ENCODE data around the gene CRYGB. TPM values are rescaled to one million over a fixed set of nuclear protein-coding genes. Genes with fewer than 3 reads are reported as not detected.

Gene CRYGB
- total and polyA plus RNA-seq, 2 of the 13 experiments (the other 11 are each of a cell fraction or from before 2014, with no cell fraction given): not detected

DNA sequence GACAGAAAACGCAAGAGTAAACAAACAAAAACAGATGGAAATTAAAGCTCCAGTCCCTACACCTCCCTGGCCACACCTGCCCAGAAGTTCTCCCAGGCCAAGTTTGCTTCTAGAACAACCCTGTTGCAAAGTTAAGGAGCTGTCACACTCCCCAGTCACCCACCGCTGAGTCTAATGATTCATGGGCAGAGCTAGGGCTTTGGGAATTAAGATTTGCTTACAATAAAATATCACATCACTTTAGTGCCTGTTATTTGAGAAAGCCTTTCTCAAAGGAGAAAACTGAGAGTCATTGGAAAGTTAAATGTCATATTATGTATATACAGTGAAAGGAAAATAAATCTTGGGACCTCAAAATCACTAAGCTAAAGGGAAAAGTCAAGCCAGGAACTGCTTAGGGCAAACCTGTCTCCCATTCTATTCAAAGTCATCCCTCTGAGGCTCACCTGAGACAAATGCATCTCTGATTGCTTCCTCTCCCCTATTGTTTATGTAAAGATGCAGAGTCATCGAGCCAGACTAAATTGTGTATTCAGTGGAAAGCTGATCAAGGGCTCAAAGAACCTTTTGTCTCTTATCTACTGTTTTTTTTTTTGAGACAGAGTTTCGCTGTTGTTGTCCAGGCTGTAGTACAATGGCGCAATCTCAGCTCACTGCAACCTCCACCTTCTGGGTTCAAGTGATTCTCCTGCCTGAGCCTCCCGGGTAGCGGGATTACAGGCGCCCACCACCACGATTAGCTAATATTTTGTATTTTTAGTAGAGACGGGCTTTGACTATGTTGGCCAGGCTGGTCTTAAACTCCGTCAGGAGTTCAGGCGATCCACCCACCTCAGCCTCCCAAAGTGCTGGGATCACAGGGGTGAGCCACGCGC lies 2.8 kb downstream of the CRYGB start (continued):
- TF ChIP-seq SMAD9 (CRISPR knock-in tag; IDR thresholded peaks at IDR 0.05): no peak
- TF ChIP-seq, protein P1, sequence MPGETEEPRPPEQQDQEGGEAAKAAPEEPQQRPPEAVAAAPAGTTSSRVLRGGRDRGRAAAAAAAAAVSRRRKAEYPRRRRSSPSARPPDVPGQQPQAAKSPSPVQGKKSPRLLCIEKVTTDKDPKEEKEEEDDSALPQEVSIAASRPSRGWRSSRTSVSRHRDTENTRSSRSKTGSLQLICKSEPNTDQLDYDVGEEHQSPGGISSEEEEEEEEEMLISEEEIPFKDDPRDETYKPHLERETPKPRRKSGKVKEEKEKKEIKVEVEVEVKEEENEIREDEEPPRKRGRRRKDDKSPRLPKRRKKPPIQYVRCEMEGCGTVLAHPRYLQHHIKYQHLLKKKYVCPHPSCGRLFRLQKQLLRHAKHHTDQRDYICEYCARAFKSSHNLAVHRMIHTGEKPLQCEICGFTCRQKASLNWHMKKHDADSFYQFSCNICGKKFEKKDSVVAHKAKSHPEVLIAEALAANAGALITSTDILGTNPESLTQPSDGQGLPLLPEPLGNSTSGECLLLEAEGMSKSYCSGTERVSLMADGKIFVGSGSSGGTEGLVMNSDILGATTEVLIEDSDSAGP (CRISPR knock-in tag; IDR thresholded peaks at IDR 0.05; ENCODE audit: borderline replicate concordance): no peak
- TF ChIP-seq, protein P2, sequence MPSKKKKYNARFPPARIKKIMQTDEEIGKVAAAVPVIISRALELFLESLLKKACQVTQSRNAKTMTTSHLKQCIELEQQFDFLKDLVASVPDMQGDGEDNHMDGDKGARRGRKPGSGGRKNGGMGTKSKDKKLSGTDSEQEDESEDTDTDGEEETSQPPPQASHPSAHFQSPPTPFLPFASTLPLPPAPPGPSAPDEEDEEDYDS (CRISPR knock-in tag; IDR thresholded peaks at IDR 0.05): peak; percentile 26; the same call in 1 of the 2 replicates
- TF ChIP-seq, protein P3, sequence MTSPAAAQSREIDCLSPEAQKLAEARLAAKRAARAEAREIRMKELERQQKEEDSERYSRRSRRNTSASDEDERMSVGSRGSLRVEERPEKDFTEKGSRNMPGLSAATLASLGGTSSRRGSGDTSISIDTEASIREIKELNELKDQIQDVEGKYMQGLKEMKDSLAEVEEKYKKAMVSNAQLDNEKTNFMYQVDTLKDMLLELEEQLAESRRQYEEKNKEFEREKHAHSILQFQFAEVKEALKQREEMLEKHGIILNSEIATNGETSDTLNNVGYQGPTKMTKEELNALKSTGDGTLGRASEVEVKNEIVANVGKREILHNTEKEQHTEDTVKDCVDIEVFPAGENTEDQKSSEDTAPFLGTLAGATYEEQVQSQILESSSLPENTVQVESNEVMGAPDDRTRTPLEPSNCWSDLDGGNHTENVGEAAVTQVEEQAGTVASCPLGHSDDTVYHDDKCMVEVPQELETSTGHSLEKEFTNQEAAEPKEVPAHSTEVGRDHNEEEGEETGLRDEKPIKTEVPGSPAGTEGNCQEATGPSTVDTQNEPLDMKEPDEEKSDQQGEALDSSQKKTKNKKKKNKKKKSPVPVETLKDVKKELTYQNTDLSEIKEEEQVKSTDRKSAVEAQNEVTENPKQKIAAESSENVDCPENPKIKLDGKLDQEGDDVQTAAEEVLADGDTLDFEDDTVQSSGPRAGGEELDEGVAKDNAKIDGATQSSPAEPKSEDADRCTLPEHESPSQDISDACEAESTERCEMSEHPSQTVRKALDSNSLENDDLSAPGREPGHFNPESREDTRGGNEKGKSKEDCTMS (CRISPR knock-in tag; conservative IDR thresholded peaks at IDR 0.05): no peak
- TF ChIP-seq ZNF224 (CRISPR knock-in tag; IDR thresholded peaks at IDR 0.05): no peak
- TF ChIP-seq ZSCAN20 (CRISPR knock-in tag; IDR thresholded peaks at IDR 0.05; ENCODE audit: borderline replicate concordance): no peak
- no peak for TF ChIP-seq TAF1 (CRISPR knock-in tag; IDR thresholded peaks at IDR 0.05)
- no peak for TF ChIP-seq HES4 (CRISPR knock-in tag; IDR thresholded peaks at IDR 0.05; ENCODE audit: borderline replicate concordance)
- no peak for TF ChIP-seq ZNF816 (CRISPR knock-in tag; IDR thresholded peaks at IDR 0.05; ENCODE audit: borderline replicate concordance)
- peak; percentile 97 for TF ChIP-seq SOX13 (IDR thresholded peaks at IDR 0.05)
- peak in 1 of 2 experiments; percentile 99; a peak in 2 of 4 replicates for TF ChIP-seq SOX13 (CRISPR knock-in tag; conservative IDR thresholded peaks at IDR 0.05 in 1 of 2, IDR thresholded peaks at IDR 0.05 in 1 of 2)
- TF ChIP-seq, protein P4, sequence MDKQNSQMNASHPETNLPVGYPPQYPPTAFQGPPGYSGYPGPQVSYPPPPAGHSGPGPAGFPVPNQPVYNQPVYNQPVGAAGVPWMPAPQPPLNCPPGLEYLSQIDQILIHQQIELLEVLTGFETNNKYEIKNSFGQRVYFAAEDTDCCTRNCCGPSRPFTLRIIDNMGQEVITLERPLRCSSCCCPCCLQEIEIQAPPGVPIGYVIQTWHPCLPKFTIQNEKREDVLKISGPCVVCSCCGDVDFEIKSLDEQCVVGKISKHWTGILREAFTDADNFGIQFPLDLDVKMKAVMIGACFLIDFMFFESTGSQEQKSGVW (CRISPR knock-in tag; IDR thresholded peaks at IDR 0.05; ENCODE audit: borderline replicate concordance): no peak
- TF ChIP-seq, protein P5, sequence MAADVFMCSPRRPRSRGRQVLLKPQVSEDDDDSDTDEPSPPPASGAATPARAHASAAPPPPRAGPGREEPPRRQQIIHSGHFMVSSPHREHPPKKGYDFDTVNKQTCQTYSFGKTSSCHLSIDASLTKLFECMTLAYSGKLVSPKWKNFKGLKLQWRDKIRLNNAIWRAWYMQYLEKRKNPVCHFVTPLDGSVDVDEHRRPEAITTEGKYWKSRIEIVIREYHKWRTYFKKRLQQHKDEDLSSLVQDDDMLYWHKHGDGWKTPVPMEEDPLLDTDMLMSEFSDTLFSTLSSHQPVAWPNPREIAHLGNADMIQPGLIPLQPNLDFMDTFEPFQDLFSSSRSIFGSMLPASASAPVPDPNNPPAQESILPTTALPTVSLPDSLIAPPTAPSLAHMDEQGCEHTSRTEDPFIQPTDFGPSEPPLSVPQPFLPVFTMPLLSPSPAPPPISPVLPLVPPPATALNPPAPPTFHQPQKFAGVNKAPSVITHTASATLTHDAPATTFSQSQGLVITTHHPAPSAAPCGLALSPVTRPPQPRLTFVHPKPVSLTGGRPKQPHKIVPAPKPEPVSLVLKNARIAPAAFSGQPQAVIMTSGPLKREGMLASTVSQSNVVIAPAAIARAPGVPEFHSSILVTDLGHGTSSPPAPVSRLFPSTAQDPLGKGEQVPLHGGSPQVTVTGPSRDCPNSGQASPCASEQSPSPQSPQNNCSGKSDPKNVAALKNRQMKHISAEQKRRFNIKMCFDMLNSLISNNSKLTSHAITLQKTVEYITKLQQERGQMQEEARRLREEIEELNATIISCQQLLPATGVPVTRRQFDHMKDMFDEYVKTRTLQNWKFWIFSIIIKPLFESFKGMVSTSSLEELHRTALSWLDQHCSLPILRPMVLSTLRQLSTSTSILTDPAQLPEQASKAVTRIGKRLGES (CRISPR knock-in tag; IDR thresholded peaks at IDR 0.05; ENCODE audit: borderline replicate concordance): no peak
- TF ChIP-seq ZNF205 (CRISPR knock-in tag; IDR thresholded peaks at IDR 0.05): peak; percentile 67
- peak; percentile 62; the same call in 1 of the 2 replicates for TF ChIP-seq HDAC2 (CRISPR knock-in tag; IDR thresholded peaks at IDR 0.05)
- 0 out of 2 replicates have a peak, but pooled peaks have one; percentile 8 for TF ChIP-seq ZNF629 (CRISPR knock-in tag; conservative IDR thresholded peaks at IDR 0.05)
- no peak for TF ChIP-seq ZFYVE20 (CRISPR knock-in tag; IDR thresholded peaks at IDR 0.05; ENCODE audit: borderline replicate concordance, low read depth)
- TF ChIP-seq MYNN (CRISPR knock-in tag; IDR thresholded peaks at IDR 0.05; ENCODE audit: low read depth): no peak

Measured in HepG2 (cell line).